Erythroblast (primary cell): ENCODE measurements around the gene MRGPRD.

ENCODE experiments used
- DNase-seq, 2 experiments: peaks; one replicate each; lab custom pipeline; 2025; lab: John Stamatoyannopoulos, UW
- GATA1 ChIP-seq: IDR thresholded peaks from 2 replicates; pipeline ENCODE4 v1.6.1; 2011; ENCODE audit warnings: low read depth, mild to moderate bottlenecking, control low read depth, low read length, moderate library complexity
- POLR2A ChIP-seq: IDR thresholded peaks from 2 replicates; pipeline ENCODE4 v1.6.1; 2011; ENCODE audit warnings: mild to moderate bottlenecking, low read length

The MRGPRD gene

GRCh38 chr11:68992743-68993255, 12.0 kb upstream of the MRGPRD start:
- TF ChIP-seq GATA1, result no peak
- no peak for TF ChIP-seq POLR2A
- DNase-seq, result peak in 1 of 2 experiments; percentile 15

GRCh38 chr11:68990995-68991780, 10.4 kb upstream of the MRGPRD start:
- no peak for DNase-seq
- no peak for TF ChIP-seq GATA1
- TF ChIP-seq POLR2A, result no peak

GRCh38 chr11:68989936-68990606, 9.3 kb upstream of the MRGPRD start:
- DNase-seq, result no peak
- TF ChIP-seq POLR2A, result no peak
- no peak for TF ChIP-seq GATA1

GRCh38 chr11:68988491-68988890, 7.7 kb upstream of the MRGPRD start:
- TF ChIP-seq GATA1, result no peak
- DNase-seq, result no peak

GRCh38 chr11:68987211-68987610, 6.4 kb upstream of the MRGPRD start:
- TF ChIP-seq GATA1 (no peak), POLR2A (no peak)
- no peak for DNase-seq

GRCh38 chr11:68983801-68984200, 3.0 kb upstream of the MRGPRD start:
- peak; percentile 69 for DNase-seq
- TF ChIP-seq POLR2A (no peak), GATA1 (no peak)

- no peak for DNase-seq
- TF ChIP-seq POLR2A, result no peak
- no peak for TF ChIP-seq GATA1
These were observed 1.3 kb upstream of the MRGPRD start for GRCh38 chr11:68982134-68982533.

GRCh38 chr11:68979931-68980775, 633 bp downstream of the MRGPRD start:
- no peak for DNase-seq
- TF ChIP-seq POLR2A, result no peak
- no peak for TF ChIP-seq GATA1

- TF ChIP-seq GATA1 (no peak), POLR2A (no peak)
- DNase-seq, result no peak
These were observed 1.7 kb downstream of the MRGPRD start for GRCh38 chr11:68978931-68979594.

- TF ChIP-seq GATA1 (no peak), POLR2A (no peak)
- no peak for DNase-seq
These were observed 2.2 kb downstream of the MRGPRD start for GRCh38 chr11:68978626-68978930.

GRCh38 chr11:68977781-68978625, 2.8 kb downstream of the MRGPRD start:
- TF ChIP-seq GATA1 (no peak), POLR2A (no peak)
- no peak for DNase-seq

- no peak for TF ChIP-seq GATA1
- TF ChIP-seq POLR2A, result no peak
- no peak for DNase-seq
These were observed 4.2 kb downstream of the MRGPRD start for GRCh38 chr11:68976563-68976962.

- no peak for DNase-seq
- no peak for TF ChIP-seq POLR2A
- TF ChIP-seq GATA1, result no peak
These were observed 4.7 kb downstream of the MRGPRD start for GRCh38 chr11:68976095-68976494.
